GM19351 (cell line): Measurements from ENCODE around the gene LRCH3.

Experiments
- ATAC-seq: cut with Tn5 transposase; IDR thresholded peaks from one replicate; pipeline ENCODE4 v1.9.1; 2021; ENCODE audit warnings: mild to moderate bottlenecking, moderate library complexity; ENCODE audit not compliant: unreplicated experiment

Gene LRCH3

DNA sequence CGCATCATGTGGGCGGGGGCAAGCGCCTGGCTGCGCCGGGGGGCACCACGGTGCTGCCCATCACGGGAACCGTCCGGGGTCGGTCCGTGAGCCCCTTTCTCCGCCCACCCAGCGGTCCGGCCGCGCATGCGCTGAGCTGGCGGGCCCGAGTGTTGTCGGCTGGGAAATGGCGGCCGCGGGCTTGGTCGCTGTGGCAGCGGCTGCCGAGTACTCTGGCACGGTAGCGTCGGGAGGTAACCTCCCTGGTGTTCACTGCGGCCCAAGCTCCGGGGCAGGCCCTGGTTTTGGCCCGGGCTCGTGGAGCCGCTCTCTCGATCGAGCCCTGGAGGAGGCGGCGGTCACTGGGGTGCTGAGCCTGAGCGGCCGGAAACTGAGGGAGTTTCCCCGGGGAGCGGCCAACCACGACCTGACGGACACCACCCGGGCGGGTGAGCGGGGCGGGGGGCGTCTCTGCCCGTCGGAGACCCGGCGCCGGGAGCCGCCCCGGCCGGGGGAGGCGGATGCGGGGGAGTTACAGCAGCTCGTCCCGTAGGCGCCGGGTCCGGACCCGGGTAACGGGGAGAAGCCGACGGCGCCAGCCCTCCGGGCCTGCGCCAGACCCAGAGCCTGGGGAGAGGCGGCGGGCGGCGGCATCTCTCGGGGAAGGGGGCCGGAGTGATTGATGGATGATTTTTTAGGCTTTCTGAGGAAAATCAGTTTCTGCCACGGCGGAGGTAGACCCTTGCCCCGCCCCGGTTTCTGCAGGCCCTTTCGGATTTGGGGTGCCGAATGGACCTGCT lies at the start of gene LRCH3:
Gene LRCH3 (plus strand): TSS at position 142 of the 779 bp plus-strand sequence. CDS start 25 bp downstream, at position 167.
- ATAC-seq: peak; percentile 72

DNA sequence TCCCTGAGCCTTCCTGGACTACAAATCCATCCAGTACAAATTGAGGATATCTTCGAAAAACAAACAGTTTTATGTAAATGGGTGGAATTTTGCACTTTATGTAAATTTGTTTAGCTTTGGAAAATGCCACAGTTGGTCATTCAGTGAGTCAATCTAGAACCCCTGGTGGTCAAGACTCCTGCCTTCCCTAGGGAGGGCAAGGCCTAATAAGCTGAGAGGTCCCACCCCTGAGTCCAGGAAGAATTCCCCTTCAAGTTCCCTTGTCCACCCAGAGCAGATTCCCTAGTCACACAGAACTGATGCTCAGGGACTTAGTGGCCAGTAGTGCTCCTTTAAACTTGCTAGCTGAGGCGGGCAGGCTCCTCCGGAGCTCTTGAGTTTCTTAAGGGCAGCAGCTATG lies 48.3 kb upstream of the LRCH3 start:
- ATAC-seq: no peak

DNA sequence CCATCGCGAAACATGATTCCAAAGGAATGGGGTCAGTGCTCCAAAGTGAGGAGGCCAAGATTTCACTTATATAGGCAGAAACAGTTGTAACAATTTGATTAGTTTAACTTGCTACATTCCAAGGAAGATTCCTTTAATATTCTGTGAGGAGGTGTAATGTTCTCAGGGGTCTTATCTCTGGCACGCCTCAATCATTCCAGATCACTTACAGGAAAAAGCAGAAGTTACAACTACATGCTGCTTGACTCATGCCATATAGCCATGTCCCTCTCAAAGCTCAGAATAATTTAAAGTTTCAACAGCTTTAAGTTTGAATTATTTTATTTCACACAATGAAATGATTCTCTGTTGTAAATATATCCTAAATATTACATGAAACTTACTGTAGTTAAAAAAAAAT lies 44.8 kb upstream of the LRCH3 start:
- no peak for ATAC-seq

DNA sequence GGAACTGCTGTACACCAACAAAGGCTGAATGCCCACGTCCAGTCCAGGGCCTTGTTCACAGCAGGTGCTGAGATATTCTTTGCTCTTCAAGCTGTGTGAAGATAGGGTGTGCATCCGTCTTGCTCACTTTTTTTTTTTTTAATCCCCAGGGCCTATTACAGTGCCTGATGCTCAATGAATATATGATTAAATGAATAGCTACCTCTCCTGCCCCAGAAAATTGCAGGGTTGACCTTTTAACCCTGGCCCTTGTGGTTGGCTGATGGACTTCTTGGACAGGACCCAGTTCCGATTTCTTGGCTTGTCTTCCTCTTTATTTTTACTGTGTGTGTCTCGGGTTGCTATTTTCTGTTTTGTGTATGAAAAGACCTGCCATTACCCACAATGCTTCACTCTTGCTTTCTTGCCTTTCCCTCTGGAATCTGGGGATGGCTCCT lies 44.2 kb upstream of the LRCH3 start:
- no peak for ATAC-seq

DNA sequence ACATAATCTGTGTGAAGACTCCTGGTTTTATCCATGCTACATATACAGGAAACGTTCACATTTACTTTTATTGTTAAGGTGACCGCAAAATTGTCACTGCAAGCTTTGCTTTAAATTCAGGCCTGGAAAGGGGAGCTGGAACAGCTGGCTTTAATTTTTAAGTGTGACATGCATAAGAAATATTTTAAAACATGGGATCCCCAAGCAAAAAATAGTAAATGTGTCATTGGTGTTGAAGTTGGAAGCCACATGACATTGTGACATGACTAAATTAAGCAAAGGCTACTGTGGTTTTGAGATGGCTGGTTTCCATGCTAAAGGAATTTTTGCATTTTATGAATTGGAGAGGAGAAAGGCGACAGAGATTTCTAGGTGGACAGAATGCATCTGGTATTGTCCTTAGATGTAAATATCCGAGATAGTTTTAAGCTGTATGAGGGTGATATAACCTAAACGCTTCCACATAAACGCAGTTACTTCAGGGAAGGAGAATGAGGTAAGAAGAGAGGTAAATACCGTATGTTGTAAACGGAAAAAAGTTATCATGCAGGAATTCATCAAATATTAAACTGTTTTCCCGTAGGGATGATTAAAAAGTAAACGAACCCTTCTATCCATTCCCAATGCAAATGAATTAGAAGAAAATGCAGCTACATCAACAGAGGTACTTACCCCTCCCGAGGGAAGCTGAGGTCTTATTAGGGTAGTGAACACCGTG lies 42.3 kb upstream of the LRCH3 start:
- no peak for ATAC-seq

DNA sequence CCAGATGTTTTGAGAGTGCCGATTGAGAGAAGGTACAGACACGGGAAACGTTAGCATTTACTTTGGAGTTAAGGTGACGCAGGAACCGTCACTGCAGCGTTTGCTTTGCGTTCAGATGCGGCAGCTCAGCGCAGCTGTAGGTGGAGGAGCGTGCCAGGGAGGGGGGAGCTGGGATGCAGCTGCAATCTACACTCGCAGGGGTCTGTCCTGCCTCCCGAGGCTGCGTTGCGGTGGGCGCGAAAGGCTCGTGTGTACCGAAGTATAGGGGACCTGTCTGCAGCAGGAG lies 41.8 kb upstream of the LRCH3 start:
- ATAC-seq: peak; percentile 36

DNA sequence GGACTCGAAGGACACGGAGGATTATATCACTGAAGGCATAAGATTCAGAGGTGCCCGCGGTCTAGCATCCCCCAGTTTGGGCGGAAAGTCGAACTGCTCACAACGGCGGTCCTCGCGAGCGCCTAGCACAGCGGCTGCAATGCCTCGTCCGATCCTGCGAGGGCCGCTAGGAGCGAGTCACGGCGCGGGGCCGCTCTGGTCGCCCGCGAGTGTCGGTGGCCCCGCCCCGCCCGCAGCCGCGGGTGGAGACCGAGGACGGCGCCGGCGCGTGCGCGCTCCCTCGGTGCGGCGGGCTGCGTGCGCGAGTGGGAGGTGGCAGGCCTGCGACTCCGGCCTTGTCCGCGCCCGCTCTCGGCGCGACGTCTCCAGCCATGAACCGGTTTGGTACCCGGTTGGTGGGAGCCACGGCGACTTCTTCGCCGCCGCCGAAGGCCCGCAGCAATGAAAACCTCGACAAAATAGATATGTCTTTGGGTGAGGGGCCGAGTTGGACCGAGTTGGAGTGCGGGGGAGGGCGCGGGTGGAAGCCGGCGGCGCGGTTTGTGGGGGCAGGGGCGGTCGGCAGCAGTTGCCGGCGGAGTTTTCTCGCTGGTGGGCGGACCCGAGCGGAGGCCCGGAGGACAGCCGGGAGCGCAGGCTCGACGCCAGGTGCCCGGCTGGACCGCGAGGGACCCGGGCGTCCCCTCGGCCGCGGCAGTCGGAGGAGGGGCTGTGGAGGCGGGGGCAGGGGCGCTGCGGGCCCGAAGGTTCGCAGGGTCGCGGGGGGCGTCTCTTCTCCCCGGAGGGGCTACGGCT lies 41.3 kb upstream of the LRCH3 start, which contains the start of gene FYTTD1:
Gene FYTTD1 (plus strand): TSS at position 283 of the 795 bp plus-strand sequence. CDS start 89 bp downstream, at position 372.
- ATAC-seq: peak; percentile 73

DNA sequence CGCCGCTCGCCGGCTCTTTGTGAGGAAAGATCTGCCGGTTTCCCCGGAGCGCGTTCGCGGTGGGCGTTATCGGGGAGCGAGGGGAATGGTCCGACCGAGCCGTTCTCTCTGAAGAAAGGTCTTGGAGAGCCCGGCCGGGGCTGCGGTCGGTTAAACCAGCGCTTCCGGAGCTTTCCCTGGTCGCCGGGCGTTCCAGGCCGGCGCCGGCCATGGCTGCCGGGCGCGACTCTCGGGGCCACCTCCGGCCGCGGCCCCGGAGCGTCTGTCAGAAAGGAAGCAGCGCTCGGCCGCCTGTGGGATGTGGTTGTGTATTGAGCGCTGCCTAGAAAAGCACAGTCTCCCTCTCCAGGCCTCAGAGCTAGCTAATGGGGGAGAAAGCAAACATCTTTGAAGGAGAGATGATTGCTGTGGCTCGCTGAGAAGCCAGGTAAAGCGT lies 40.6 kb upstream of the LRCH3 start:
- peak; percentile 41 for ATAC-seq

DNA sequence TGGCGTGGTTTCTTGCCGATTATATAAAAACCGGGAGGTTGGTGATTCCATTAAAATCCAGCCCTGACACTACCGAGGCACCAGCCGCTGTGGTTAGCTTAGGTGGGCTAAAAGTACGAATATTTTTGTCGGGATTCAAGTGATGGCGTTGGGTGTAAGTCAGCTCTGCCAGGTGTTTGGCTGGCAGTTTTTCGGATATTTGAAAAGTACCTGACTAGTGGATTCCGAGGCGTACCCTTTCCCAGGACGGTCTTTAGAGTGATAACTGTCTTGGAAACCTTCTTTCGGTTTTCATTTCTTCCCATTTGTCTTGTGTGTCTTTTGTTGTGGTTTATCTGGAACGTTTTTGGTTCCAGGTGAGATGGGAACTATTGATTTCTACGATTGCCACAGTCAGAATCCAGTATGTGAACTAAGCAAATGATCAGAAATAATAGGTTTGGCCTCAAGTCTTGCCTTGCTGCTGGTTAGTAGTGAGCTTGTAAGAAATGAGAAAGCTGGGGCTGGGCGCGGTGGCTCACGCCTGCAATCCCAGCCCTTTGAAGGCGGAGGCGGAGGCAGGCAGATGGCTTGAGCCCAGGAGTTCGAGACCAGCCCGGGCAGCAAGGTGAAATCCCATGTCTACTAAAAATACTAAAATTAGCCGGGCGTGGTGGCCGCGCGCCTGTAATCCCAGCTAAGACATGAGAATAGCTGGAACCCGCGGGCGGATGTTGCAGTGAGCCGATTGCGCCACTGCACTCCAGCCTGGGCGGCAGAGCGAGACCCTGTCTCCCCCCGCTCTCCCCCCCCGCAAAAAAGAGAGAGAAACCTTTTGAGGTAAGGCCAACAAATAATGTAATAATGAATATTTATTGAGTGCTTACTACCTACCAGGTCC lies 40.0 kb upstream of the LRCH3 start:
- ATAC-seq: no peak

DNA sequence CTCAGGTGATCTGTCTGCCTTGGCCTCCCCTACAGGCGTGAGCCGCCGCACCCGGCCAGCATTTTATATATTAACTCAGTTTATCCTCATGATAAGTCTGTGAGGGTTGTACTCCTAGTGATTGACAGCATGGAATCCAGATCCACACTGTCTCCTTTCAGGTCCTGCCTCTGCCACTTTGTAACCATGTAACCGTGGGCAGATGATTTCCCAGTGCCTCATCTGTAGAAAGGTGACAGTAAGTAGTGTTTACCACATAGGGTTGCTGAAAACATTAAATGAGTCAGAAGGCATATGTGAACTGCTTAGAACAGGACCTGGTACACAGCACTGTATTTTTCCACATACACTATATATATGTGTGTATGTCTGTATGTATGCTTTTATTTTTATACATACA lies 38.9 kb upstream of the LRCH3 start:
- ATAC-seq: no peak

DNA sequence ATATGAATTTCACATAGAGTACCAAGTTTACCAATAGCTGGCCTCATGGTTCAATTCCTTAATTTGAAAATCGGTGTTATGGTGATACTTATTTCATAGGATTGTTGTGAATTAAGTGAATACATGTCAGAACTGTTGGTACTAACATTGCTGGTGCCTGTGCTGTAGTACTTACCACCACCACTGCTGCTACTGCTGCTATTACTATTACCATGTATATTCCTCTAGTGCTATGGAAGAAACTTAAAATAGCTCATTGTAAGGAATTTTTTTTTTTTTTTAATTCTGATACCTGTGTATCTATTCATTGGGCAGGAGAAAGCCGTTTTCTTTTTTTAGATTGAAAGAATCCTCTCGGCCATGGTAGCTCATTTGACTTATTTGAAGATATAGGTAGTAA lies 37.8 kb upstream of the LRCH3 start:
- no peak for ATAC-seq

DNA sequence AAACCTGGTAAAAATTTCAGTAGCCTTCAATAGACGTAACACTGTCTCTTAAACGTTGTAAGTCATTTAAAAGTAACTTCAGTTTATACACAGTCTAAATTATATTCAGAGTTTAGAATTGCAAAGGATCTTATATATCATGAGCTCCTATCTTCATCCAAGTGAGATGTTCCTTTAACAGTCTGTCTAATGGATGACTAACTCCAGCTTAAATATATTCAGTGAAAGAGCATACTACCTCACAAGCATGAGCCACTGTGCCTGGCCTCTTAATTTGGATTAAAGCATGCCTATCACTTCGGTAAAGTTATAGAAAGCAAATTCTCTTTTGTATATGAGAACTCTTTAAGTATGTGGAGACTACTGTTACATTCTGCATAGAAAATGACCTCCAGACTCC lies 34.4 kb upstream of the LRCH3 start:
- no peak for ATAC-seq

DNA sequence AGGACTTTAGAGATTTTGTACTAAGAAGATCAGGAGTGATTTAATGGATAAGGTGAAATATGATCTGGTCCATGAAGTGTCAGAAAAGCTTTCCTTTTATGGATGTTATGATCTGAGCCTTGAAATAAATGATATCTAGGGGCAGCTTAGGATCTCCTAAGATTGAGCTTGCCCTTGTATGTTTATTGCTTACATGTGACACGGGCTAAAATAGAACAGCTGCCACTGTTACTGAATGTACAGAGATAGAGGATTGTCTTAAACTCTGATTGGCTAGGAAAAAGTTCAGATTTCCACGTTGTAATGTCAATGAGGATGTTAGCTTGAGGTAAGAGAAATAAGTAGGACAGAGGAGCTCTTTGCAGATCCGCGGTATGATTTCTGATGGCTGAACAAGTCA lies 32.5 kb upstream of the LRCH3 start:
- no peak for ATAC-seq

DNA sequence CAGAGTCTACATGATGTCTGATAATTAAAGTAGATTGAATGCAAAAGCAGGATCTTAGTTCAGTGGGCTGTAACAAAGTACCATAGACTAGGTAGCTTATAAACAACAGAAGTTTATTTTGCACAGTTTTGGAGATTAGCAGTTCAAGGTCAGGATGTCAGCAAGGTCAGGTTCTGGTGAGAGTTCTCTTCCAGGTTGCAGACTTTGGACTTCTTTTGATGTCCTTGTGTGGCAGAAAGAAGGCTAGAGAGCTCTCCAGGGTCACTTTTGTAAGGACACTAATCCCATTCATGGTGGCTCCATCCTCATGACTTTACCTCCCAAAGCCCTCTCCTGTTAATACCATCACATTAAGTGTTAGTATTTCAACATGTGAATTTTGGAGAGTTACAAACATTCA lies 29.3 kb upstream of the LRCH3 start:
- no peak for ATAC-seq

DNA sequence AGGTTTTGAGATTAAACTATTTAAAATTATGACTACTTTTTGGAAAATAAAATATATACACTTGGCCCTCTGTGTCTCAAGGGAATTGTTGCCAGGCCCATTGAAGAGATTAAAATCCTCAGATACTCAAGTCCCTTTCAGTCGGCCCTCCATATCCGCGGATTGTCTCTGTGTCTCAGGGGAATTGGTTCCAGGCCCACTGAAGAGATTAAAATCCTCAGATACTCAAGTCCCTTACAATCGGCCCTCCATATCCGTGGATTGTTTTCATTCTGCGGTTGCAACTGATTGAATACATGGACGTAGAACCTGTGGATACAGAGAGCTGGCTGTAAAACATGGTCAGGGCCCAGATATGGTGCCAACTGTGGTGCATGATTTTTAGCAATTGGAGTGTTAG lies 15.7 kb upstream of the LRCH3 start:
- no peak for ATAC-seq

DNA sequence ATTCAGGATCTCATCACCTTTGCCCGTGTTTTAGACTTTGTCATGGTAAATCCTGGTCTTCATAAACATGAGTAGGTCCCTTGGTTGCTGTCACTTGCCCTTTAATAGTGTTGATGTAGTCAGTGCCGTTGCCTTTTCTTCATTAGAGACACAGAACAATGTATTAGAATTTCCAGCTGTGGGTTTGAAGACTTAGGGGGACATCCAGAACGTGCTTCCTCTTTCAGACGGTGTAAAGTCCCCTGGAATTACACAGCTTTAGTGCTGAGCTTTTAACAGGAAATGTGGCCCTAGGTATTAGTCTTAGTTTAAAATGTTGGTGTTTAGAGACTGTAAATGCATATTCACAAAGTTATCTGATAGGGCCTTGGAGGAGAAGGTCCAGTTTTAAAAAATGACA lies 8.8 kb upstream of the LRCH3 start:
- peak; percentile 45 for ATAC-seq

DNA sequence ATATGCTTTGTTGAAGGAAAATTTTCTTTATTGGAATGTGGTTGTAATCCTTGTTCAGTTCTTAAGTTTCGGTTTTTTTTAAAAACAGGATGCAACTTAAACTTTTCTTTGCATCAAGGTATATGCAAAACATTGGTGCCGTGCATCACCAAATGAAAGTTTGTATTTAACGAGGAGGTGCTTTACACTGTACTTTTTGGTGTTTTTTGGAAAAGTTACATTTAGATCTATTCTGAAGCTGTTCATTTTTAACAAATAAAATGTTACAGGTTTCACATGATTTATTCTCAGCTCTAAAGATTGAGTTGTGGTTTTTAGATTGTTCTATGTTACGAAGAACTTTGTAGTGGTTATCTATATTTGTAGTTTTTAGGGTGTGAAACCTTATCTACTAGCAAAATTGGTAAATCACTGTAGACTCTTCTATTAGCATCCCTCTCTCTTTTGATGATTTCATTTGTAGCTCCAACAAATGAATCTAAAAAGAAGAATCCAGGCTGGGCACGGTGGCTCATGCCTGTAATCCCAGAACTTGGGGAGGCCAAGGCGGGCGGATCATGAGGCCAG lies 7.0 kb upstream of the LRCH3 start:
- no peak for ATAC-seq

DNA sequence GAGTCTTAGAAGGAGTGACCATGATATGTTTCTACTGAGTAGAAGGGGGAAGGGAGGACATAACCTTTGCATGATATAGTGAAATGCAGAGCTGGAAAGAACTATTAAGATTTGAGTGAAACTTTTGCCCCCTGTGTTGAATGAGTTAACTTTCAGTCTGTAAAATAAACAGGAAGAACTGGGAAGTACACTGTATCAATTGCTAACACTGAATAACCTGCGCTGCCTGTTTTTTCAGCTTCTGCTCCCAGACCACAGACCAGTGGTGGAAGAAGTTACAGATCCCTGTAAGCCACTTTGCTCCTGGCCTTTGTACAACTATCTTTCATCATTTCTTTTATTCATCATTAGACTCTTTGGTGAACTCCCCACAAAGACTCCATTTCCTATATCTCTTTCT lies 3.6 kb upstream of the LRCH3 start:
- ATAC-seq: no peak

DNA sequence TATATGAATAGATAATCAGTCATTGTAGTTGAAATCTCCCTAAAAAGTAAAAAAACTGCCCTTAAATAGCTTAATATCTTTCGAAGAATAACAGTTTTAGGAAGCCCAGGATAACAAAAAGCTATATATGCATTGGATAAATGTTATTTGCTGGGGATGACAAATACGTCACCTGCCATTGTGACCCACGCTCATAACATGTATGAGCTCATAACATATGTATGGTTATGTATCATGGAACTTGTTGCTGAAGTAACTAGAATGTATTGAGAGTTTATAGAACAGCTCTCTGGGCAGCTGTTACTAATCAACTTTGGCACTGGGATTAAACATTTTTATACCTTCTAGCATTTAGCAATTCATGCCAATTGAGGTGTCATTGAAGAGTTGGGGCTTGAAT lies 1.7 kb upstream of the LRCH3 start:
- ATAC-seq: no peak

DNA sequence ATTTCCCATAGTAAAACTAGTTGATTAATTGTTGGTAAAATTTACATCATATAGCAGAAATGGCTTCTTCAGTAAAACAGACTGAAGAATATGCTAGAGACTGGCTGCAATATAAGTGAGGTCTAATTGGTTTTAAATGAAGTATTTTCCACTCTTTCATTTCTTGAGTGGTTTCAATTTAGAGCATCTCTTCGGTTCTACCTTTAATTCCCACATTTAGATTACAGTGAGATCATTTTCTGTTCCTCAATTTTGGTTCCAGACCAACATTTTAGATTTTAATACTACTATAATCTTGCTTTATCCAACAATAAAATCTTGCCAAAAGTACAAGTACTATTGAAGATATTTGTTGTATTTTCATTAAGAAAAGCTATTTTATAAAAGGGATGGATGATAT lies 1.0 kb upstream of the LRCH3 start:
- no peak for ATAC-seq
